ENCODE measurements around the gene ITPR1.

Gene ITPR1

GRCh38 chr3:4643904-4644547 lies 150.9 kb downstream of the ITPR1 start:
- DNase-seq (ENCODE audit: low spot score), result no peak

DNA sequence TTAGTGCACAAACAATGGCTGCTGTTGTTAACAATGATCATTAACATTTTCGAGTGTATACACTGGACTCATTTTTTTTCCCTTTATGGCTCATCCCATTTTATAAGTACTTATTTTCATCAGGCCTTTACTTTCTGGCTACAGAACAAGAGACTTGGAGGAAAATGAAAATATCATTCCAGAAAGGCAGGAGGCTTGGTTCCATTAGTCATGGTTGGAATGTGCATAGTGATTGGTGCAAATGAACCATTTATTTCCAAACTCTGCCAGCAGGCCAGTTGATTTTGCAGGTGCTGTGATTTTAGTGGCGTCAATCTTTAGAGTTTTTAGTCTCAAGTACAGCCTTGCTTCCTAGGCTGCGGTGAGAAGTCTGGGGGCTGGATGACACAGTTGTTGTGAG lies 151.8 kb downstream of the ITPR1 start:
- DNase-seq (ENCODE audit: low spot score), result no peak

GRCh38 chr3:4645468-4645867 lies 152.3 kb downstream of the ITPR1 start:
- DNase-seq (ENCODE audit: low spot score), result no peak

DNA sequence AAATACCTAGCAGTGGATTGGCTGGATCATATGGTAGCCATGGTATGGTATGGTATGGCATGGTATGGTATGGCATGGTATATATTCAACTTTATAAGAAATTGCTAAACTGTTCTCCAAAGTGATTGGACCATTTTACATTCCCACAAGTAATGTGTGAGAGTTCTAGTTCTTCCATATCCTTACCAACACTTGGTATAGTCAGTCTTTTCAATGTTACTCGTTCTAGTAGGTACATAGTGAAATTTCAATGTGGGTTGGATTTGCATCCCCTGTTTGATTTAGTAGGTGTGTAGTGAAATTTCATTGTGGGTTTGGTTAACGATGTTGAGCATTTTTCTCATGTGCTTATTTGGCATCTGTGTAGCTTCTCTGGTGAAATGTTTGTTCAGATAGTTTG lies 154.3 kb downstream of the ITPR1 start:
- DNase-seq (ENCODE audit: low spot score), result no peak

DNA sequence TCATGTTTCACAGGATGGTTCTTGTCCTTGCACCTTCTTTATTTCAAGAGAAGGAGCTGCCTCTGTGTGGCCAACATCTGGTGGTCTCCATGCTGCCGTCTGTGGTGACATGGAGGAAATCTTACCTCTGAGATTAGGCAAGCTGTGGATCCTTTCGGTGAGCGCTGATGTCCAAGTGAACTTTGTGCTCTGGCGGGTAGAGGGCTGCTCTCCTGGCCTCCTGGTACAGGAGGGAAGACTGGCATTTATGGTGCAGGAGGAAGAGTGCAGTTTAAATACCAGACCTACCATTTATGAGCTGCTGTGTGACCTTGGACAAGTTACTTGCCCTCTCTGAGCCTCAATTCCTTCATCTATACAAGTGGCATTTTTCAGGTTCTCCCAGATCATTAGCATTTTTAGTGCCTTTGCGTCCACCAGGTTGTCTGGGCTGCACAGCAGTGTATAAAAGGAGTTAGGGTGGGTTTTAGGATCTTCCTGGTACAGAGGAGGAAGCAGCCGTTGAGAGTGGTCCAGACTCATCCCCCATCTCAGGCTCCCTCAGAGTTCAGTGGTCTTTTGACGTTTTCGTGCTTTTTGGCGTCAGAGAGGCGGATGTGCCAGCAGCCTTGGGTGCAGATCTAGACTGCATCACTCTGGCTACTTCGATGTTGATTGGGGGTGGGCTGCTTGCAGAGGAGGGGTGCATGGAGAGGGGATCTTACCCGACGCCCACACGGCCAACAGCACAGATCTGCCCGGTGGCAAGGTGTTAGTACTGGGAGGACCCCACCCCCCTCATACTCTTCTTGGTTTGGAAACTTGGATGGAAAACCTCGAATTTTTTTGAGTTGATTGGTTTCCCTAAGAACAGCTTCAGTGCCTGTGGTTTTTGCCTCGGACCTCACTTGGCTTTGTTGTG lies 162.2 kb downstream of the ITPR1 start:
- no peak for DNase-seq (ENCODE audit: low spot score)

- DNase-seq (ENCODE audit: low spot score), result no peak
Observed at GRCh38 chr3:4656059-4656458, 162.9 kb downstream of the ITPR1 start.

GRCh38 chr3:4656626-4657328 lies 163.6 kb downstream of the ITPR1 start:
- DNase-seq (ENCODE audit: low spot score), result no peak

GRCh38 chr3:4660936-4661335 lies 167.8 kb downstream of the ITPR1 start:
- no peak for DNase-seq (ENCODE audit: low spot score)

DNA sequence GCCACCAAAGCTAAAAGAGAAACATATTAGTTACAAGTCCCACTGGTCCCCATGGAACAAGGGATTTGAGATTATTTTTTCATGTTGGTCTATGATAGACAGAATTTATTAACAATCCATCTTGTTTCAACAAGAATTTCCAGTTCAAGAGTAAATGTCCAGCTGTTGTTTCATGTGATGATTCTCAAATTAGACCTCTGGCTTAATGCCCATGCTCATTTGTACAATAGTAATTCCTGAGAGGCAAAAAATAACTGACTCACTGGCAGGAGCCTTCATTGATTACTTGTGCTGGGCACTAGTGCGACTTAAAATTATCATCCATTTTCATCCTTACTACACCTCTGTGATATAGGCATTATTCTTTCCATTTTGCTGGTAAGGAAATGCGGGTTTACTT lies 171.3 kb downstream of the ITPR1 start:
- no peak for DNase-seq (ENCODE audit: low spot score)

GRCh38 chr3:4665197-4665596 lies 172.0 kb downstream of the ITPR1 start:
- DNase-seq (ENCODE audit: low spot score), result no peak

GRCh38 chr3:4666071-4666470 lies 172.9 kb downstream of the ITPR1 start:
- no peak for DNase-seq (ENCODE audit: low spot score)

DNA sequence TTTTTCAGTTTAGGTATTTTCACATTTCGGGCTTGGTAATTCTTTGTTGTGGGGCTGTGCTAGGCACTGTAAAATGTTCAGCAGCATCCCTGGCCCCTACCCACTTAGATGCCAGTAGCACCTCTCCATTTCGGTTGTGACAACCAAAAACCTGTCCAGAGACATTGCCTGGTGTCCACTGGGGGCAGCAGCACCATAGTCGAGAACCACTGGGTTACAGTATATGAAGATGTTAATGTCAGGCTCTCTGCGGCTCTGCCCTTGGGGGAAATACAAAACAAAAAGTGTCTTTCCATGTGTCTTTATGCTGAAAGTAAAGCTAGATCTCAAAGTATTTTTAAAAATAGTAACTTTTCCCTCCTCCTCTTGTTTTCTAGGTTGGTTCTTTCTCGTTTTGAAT lies 177.2 kb downstream of the ITPR1 start:
- DNase-seq (ENCODE audit: low spot score), result no peak

GRCh38 chr3:4672725-4673275 lies 179.7 kb downstream of the ITPR1 start:
- DNase-seq (ENCODE audit: low spot score), result no peak

DNA sequence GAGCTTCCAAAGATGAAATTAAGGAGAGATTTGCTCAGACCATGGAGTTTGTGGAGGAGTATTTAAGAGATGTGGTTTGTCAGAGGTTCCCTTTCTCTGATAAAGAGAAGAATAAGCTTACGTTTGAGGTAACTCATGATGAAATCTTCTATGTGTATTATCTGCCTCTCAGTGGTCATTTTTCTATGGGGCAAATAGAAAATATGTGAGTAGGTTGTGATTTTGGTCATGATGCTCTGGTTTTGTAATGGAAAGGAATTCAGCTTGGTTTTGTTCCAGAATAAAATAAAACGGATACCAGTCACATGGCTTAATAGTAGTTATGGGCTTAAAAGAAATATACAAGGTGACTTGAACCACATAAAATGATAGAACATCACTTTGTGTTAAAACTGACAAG lies 181.1 kb downstream of the ITPR1 start:
- no peak for DNase-seq (ENCODE audit: low spot score)

DNA sequence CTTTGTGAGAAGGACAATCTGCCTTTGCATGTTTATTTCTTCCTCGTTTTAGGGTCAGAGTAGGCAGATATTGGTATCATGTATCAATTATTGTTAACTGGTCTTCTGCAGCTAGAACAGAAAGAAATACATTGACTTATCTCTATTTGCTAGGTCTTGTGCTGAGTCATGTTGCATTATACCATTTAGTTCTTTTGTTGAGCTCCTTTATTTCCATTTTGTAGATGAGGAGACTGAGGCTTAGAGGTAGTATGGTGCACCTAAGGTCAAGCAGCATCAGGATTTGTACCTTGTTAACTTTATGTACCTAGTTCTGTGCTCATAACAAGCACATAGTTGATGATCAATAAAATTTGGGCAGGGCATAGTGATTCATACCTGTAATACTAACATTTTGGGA lies 182.6 kb downstream of the ITPR1 start:
- DNase-seq (ENCODE audit: low spot score), result no peak

DNA sequence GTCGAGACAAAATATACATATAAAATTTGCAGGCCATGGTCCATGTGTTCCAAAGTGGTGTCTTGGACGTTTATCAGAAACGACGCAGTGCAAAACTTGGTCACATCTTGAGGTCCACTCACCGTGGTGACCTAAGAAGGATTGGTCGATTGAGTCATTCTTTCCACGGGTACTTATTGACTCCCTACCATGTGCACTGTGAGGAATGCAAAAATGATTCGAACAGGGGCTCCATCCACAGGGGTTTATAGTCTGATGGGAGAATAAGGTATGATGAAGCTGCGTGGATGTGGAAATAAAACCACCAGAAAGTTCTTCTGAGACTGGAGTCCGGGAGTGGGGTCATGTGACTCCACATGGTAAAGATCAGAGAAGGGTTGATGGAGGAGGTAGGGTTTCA lies 185.2 kb downstream of the ITPR1 start:
- no peak for DNase-seq (ENCODE audit: low spot score)

DNA sequence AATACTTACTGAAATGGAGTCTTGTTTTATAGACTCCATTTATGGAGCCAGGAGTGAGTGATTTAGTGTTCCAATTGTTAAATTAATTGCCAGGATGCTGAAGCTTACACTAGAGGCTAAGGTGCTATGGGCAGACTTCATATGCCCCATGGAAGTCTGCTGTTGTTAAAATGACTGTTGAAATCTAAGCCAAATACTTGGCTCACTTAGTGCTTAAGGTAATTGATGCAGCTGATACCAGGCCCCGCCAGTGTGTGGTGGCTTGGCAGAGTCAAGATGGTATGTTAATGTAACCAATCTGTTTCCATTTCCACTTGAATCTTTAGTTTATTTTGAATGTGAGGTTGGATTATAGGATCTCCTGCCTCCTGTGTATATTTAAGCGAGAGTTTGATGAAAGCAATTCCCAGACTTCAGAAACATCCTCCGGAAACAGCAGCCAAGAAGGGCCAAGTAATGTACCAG lies 187.1 kb downstream of the ITPR1 start:
- no peak for DNase-seq (ENCODE audit: low spot score)

- no peak for DNase-seq (ENCODE audit: low spot score)
Observed at GRCh38 chr3:4680871-4681300, 187.7 kb downstream of the ITPR1 start.

GRCh38 chr3:4681301-4681700 lies 188.2 kb downstream of the ITPR1 start:
- no peak for DNase-seq (ENCODE audit: low spot score)

- DNase-seq (ENCODE audit: low spot score), result no peak
Observed at GRCh38 chr3:4684117-4684516, 191.0 kb downstream of the ITPR1 start.

DNA sequence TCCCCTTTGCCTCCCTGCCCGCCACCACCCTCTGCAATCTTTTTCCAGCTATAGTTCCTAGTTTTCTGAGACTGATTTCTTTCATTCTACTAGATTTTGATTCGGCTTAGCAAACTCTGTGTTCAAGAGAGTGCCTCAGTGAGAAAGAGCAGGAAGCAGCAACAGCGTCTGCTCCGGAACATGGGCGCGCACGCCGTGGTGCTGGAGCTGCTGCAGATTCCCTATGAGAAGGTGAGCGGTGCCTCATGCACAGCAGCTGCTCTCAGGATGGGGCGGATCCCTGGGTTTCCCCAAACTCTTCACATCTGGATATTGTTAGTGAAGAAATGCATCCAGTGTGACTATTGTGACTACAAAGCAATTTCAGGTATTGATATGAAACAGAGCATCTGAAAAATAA lies 191.8 kb downstream of the ITPR1 start:
- no peak for DNase-seq (ENCODE audit: low spot score)

DNA sequence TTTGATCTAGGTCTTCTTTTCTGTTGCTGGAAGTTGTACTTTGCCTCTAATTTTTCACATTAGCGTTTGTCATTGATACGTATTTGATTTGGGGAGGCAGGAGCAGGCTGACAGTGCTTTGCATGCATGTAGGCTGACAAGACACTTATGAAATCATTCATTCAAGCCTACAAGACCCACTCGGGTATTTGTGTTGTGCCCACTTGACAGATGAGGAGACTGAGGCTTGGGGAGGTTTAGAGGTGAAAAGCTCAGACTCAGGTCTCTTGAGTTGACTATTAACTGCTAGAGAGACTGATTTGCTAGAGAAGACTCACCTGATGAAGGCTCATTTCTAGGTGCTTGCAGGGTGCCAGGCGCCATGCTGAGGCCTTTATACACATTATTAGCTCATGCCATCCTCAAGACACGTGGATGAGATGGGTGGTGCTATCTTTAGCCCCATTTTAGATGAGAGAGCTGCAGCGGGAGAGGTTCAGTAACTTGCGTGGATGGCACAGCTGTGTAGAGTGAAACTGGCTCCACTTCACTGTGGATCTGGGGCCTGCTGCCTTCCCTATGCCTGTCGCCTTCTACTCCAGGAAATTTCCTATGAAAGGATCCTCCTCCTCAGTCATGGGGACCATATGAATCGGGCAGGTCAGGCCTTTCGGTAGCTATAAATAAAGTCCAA lies 192.7 kb downstream of the ITPR1 start:
- DNase-seq (ENCODE audit: low spot score), result no peak
